BJ (cell line): ENCODE measurements around the gene DLG1. TPM values are rescaled to one million over a fixed set of nuclear protein-coding genes. Genes with fewer than 3 reads are reported as not detected.

Experiments used
- CTCF ChIA-PET: fragments of 350-600 bp; formaldehyde crosslinking; extraction: SDS; loops from one replicate; lab custom pipeline; 2021; ENCODE audit warnings: antibody characterized with exemption, inconsistent platforms; lab: Yijun Ruan, JAX
- POLR2A ChIA-PET: fragments of 300-600 bp; sonication (Branson Sonifier 250); formaldehyde crosslinking; extraction: SDS; loops from one replicate; lab custom pipeline; 2021; ENCODE audit warnings: antibody characterized with exemption; lab: Charles Lee
- DNase-seq: peaks from one replicate; pipeline ENCODE4 v3.0.0-alpha.2; 2011; ENCODE audit warnings: low read depth
- H3K27me3 ChIP-seq: 2 replicates; pipeline ENCODE4 v1.6.0; 2011; ENCODE audit warnings: low read length; ENCODE audit not compliant: control insufficient read depth, insufficient read depth
- H3K36me3 ChIP-seq: 2 replicates; pipeline ENCODE4 v1.5.1; 2011; ENCODE audit warnings: low read length; ENCODE audit not compliant: control insufficient read depth, insufficient read depth
- H3K4me3 ChIP-seq: 2 replicates; pipeline ENCODE4 v1.5.1; 2011; ENCODE audit warnings: low read depth, mild to moderate bottlenecking, control low read depth, low read length
- CTCF ChIP-seq: IDR thresholded peaks from 2 replicates; pipeline ENCODE4 v1.5.1; 2011; ENCODE audit warnings: low read depth, mild to moderate bottlenecking, control low read depth, inconsistent platforms, low read length, moderate library complexity; ENCODE audit not compliant: insufficient read depth
- polyA plus RNA-seq: library from polyadenylated mRNA; depleted of rRNA; stranded (reverse); fragments of >200 nt; gene quantifications from 2 replicates; pipeline ENCODE4 v1.2.3, GENCODE V29; 2011

DLG1 gene
- polyA plus RNA-seq, 1 experiment = 40.4 TPM

- ChIA-PET CTCF (interaction anchor here (1.4 to 1.5 kb wide), 3 partner anchors 9 to 33 kb away, joined by 3 to 6 read pairs (median 4); no protein-coding TSS in a partner anchor), POLR2A (interaction anchor here (0.5 kb wide), 1 partner anchor 14 kb away, joined by 3 read pairs; no protein-coding TSS in a partner anchor)
- H3K36me3 ChIP-seq = no peaks in the 10 kb centered on the region
- peak; percentile 30 for TF ChIP-seq CTCF
- H3K27me3 ChIP-seq = no peaks in the 10 kb centered on the region
- no peak for DNase-seq
- no peak overlapping the region for H3K4me3 ChIP-seq
Measured at GRCh38 chr3:197331131-197331530, 32.7 kb upstream of the DLG1 start.

GRCh38 chr3:197329382-197329781, 31.0 kb upstream of the DLG1 start:
- ChIA-PET POLR2A (no interaction called here), CTCF (no interaction called here)
- no peak for TF ChIP-seq CTCF
- no peak overlapping the region for H3K4me3 ChIP-seq
- no peaks in the 10 kb centered on the region for H3K36me3 ChIP-seq
- no peaks in the 10 kb centered on the region for H3K27me3 ChIP-seq
- no peak for DNase-seq

GRCh38 chr3:197328198-197328597, 29.8 kb upstream of the DLG1 start:
- Histone ChIP-seq H3K36me3 (no peaks in the 10 kb centered on the region), H3K4me3 (no peak overlapping the region), H3K27me3 (no peaks in the 10 kb centered on the region)
- ChIA-PET CTCF (no interaction called here), POLR2A (no interaction called here)
- no peak for TF ChIP-seq CTCF
- no peak for DNase-seq

- H3K27me3 ChIP-seq = no peaks in the 10 kb centered on the region
- H3K4me3 ChIP-seq = no peak overlapping the region
- no peaks in the 10 kb centered on the region for H3K36me3 ChIP-seq
- ChIA-PET POLR2A (no interaction called here), CTCF (interaction anchor here (0.8 kb wide), 1 partner anchor 9 kb away, joined by 3 read pairs; no protein-coding TSS in a partner anchor)
- DNase-seq = no peak
- no peak for TF ChIP-seq CTCF
Measured at GRCh38 chr3:197327701-197328100, 29.3 kb upstream of the DLG1 start.

- no peak for TF ChIP-seq CTCF
- Histone ChIP-seq H3K27me3 (no peaks in the 10 kb centered on the region), H3K4me3 (no peak overlapping the region), H3K36me3 (no peaks in the 10 kb centered on the region)
- POLR2A ChIA-PET = no interaction called here
- no peak for DNase-seq
- CTCF ChIA-PET = no interaction called here
Measured at GRCh38 chr3:197325773-197326172, 27.4 kb upstream of the DLG1 start.
